Activated CD8-positive, alpha-beta memory T cell treated with anti-CD3 and anti-CD28 coated beads, Interleukin-2, amount 10 ng/mL, durations not matched to agents 7 days and 5 days (primary cell): Measurements from ENCODE around the gene TFPI. TPM values are rescaled to one million over a fixed set of nuclear protein-coding genes. Genes with fewer than 3 reads are reported as not detected.
"Not testable (repeated sequence)": the region's sequence is repeated elsewhere in the genome, so short reads cannot be mapped to it uniquely, and the experiment has no call there.

Source experiments
- ATAC-seq: fragments of 150-1000 bp; cut with Tn5 transposase; one replicate; pipeline ENCODE4 v1.10.0; 2021; ENCODE audit warnings: moderate library complexity
- CTCF ChIA-PET: fragments of 350-600 bp; sonication (Branson Sonifier 250); formaldehyde crosslinking; loops from one replicate; lab custom pipeline; 2021; ENCODE audit warnings: antibody characterized with exemption; lab: Charles Lee
- DNase-seq: peaks from one replicate; pipeline ENCODE4 v3.0.0-alpha.2; 2020
- H3K27ac Mint-ChIP-seq: one replicate; pipeline ENCODE4 v1.8.0; 2021; ENCODE audit warnings: mild to moderate bottlenecking, mixed read lengths
- H3K27me3 Mint-ChIP-seq: one replicate; pipeline ENCODE4 v1.8.0; 2021; ENCODE audit warnings: mixed read lengths
- H3K36me3 Mint-ChIP-seq: one replicate; pipeline ENCODE4 v1.8.0; 2021; ENCODE audit warnings: mild to moderate bottlenecking, mixed read lengths
- H3K4me1 Mint-ChIP-seq: one replicate; pipeline ENCODE4 v1.8.0; 2021; ENCODE audit warnings: mixed read lengths
- H3K4me3 Mint-ChIP-seq: one replicate; pipeline ENCODE4 v1.8.0; 2021; ENCODE audit warnings: mild to moderate bottlenecking, moderate library complexity, mixed read lengths
- H3K9me3 Mint-ChIP-seq: one replicate; pipeline ENCODE4 v1.8.0; 2022; ENCODE audit warnings: low read depth, mixed read lengths
- total RNA-seq, 2 experiments: library from RNA; stranded (reverse); gene quantifications; one replicate each; pipeline ENCODE4 v1.2.3, GENCODE V29; 2021

The TFPI gene
- total RNA-seq, 2 experiments from 2014 or later, result not detected

DNA sequence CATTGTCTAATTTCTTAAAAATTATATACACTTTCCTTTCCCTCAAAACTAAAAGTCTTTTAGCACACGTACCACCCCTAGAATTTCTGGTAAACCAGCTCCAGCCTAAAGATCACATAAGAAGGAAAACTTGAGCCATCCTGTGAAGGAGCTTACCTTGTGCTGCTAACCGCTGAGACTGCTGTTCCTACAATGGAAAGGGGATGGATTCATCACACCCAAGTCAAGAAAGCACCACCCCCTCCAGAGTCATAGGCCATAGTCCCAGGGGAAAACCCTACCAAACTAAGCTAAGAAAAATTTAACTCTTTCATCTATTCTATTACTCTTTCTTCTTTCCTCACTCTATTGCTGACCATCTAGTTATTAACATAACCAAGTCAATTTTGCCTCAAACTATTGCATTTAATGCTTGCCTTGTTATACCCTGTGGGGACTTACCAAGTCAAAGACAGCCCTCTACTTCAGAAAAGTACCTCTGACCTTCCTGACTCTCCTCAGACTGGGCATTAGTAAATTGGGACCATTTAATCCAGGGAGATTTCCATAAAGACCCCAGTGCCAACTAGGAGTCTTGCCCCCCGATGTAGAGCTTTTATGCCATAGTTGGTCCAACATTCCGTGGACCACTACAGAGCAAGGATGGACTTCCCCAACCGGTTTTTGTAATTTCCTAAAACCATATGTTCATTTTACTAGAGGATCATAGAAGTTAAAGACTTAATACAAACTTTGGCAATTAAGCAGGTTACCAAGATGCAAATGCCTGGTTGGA is 40.6 kb downstream of the TFPI start:
- H3K4me3 Mint-ChIP-seq, H3K27ac Mint-ChIP-seq, DNase-seq, H3K27me3 Mint-ChIP-seq, H3K4me1 Mint-ChIP-seq, ATAC-seq, H3K9me3 Mint-ChIP-seq, CTCF ChIA-PET, H3K36me3 Mint-ChIP-seq: not testable (repeated sequence)

DNA sequence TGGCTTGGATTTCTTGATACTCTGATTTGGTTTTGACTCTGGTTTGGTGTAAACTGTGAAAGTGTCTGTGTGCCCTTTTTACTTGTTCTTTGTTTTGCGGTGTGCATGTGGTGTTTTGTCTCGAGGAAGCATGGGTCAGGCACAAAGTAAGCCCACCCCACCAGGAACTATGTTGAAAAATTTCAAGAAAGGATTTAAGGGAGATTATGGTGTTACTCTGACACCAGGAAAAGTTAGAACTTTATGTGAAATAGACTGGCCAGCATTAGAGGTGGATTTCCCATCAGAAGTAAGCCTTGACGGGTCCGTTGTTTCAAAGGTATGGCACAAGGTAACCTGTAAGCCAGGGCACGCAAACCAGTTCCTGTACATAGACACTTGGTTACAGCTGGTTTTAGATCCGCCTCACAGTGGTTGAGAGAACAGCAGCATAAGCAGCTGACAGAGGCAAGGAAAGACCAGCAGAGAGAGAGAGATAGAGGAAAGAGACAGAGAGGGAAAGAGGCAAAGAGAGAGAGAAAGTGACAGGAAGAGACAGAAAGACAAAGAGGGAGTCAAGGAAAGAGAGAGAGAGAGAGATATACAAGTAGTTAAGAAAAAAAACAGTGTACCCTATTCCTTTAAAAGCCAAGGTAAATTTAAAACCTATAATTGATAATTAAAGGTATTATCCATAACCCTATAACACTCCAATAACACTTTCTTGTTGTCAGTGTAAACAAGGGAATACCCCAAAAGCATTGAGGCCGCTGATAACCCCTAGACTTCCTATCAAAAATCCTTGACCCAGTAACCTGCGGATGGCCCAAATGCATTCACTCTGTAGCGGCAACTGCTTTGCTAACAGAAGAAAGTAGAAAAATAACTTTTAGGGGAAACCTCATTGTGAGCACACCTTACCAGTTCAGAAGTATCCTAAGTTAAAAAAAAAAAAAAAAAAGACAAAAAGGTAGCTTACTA is 42.6 kb downstream of the TFPI start:
- Mint-ChIP-seq H3K27ac (no peak overlapping the region), H3K36me3 (no peaks in the 10 kb centered on the region), H3K27me3 (no peaks in the 10 kb centered on the region), H3K9me3 (peaks cover 2% of the 10 kb centered on the region), H3K4me1 (no peaks in the 10 kb centered on the region), H3K4me3 (no peak overlapping the region)
- DNase-seq (no peak), ATAC-seq (no peak)
- CTCF ChIA-PET, result interaction anchor here (1.0 kb wide), 1 partner anchor 8 kb away, joined by 3 read pairs; no protein-coding TSS in a partner anchor

DNA sequence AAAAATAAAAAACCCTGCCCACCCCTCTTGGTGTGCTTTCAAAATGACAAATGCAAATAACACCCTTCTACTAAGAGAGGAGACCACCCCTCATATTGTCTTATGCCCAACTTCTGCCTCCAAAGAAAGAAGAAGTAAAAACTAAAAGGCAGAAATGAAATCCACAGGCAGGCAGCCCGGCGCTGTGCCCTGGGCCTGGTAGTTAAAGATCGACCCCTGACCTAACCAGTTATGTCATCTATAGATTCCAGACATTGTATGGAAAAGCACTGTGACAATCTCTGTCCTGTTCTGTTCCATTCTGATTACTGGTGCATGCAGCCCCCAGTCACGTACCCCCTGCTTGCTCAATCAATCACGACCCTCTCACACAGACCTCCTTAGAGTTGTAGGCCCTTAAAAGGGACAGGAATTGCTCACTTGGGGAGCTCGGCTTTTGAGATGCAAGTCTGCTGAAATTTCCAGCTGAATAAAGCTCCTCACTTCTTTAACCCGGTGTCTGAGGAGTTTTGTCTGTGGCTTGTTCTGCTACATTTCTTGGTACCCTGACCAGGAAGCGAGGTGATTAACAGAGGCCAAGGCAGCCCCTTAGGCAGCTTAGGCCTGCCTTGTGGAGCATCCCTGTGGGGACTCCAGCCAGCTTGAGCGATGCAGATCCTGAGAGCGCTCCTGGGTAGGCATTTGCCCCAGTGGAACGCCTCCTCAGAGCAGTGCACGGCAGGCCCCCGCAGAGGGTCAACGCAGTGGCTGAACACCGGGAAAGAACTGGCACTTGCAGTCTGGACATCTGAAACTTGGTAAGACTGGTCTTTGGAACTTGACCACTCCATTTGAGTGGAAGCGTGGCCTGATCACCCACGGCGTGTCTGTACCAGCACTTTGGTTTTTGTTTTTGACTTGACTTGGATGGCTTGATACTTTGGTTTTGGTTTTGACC is 43.5 kb downstream of the TFPI start:
- CTCF ChIA-PET, DNase-seq, H3K4me3 Mint-ChIP-seq, ATAC-seq, H3K36me3 Mint-ChIP-seq, H3K4me1 Mint-ChIP-seq, H3K27ac Mint-ChIP-seq, H3K9me3 Mint-ChIP-seq, H3K27me3 Mint-ChIP-seq: not testable (repeated sequence)

DNA sequence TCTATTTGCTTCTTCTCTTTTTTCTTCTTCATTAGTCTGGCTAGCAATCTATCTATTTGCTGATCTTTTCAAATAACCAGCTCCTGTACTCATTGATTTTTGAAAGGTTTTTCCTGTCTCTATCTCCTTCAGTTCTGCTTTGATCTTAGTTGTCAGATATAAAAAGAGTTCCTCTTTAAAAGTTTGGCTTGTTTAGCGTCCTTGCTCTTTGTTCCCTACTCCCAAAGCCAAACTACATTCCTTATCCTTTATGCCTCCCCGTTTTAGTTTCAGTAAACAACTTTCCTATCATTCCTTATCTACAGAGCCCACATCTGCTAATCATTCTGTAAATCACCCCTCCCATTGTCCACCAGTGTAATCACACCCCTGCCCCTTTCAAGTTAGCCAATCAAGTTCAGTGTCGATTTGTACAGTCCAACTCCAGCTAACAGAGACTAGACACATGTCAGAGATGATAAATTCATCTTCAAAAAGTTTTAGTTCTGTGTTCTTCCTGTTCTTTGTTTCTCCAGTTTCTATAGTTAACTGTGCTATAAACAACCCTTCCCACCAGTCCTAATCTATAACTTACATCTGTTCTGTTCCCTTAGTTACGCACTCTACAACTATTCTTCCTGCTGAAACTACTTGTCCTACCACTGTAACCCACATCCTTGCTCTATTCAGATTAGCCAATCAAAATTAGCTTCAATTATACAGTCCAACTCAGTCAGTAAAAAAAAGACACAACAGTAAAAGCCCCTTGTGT is 44.4 kb downstream of the TFPI start:
- ATAC-seq, result no peak
- Mint-ChIP-seq H3K4me1 (no peaks in the 10 kb centered on the region), H3K27ac (no peak overlapping the region)

DNA sequence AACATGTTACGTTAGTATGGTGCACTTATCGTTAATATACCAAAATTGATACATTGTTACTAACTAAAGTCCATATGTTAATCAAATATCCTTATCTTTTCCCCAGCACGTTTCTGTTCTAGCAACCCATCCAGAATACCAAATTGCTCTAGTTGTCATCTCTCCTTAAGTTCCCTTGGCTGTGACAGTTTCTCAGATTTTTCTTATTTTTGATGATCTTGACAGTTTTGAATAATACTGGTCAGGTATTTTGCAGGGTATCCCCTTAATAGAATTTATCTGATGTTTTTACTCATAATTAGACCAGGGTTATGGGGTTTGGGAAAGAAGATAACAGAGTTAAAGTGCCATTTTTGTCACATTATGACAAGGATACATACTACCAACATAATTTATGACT is 47.8 kb downstream of the TFPI start:
- DNase-seq (no peak), ATAC-seq (no peak)
- no peaks in the 10 kb centered on the region for H3K36me3 Mint-ChIP-seq
- no peaks in the 10 kb centered on the region for H3K4me1 Mint-ChIP-seq
- H3K27ac Mint-ChIP-seq, result no peak overlapping the region
- H3K9me3 Mint-ChIP-seq, result no peaks in the 10 kb centered on the region
- CTCF ChIA-PET, result no interaction called here
- no peak overlapping the region for H3K4me3 Mint-ChIP-seq
- no peaks in the 10 kb centered on the region for H3K27me3 Mint-ChIP-seq

More for the DNA sequence above, 44.4 kb downstream of the TFPI start:
- Mint-ChIP-seq H3K4me3 (no peak overlapping the region), H3K27me3 (no peaks in the 10 kb centered on the region), H3K36me3 (no peaks in the 10 kb centered on the region), H3K9me3 (peaks cover 2% of the 10 kb centered on the region)
- CTCF ChIA-PET, result no interaction called here
- no peak for DNase-seq

DNA sequence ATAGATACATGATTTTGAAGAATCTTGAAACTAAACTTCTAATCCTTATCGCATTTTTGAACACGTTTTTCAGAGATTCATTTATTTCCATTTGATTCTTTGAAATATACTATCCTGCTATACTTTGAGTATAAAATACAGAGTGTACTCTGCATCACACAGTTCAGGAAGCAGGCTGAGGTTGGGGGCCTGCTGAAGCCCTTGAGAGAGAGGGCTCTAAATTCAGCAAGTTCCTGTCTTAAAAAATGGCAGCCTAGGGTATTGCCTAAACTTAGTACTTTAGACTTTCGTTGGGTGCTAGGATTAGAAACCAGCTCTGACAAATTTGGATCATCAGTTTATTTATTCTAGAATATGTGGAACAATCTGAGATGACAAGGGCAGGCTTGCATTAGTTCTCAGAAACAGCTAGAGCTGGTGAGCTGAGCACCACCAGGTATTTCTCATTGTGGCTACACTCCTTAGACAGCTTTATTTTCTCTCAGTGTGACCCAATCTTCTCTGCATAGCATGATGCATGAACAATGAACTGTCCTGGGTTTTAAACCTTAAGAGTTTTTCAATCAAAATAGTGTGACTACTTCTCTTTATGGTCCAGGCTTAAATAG is 49.1 kb downstream of the TFPI start:
- CTCF ChIA-PET, result no interaction called here
- no peaks in the 10 kb centered on the region for H3K9me3 Mint-ChIP-seq
- no peaks in the 10 kb centered on the region for H3K36me3 Mint-ChIP-seq
- H3K4me1 Mint-ChIP-seq, result no peaks in the 10 kb centered on the region
- no peak overlapping the region for H3K4me3 Mint-ChIP-seq
- no peaks in the 10 kb centered on the region for H3K27me3 Mint-ChIP-seq
- DNase-seq, result no peak
- no peak overlapping the region for H3K27ac Mint-ChIP-seq
- ATAC-seq, result no peak

DNA sequence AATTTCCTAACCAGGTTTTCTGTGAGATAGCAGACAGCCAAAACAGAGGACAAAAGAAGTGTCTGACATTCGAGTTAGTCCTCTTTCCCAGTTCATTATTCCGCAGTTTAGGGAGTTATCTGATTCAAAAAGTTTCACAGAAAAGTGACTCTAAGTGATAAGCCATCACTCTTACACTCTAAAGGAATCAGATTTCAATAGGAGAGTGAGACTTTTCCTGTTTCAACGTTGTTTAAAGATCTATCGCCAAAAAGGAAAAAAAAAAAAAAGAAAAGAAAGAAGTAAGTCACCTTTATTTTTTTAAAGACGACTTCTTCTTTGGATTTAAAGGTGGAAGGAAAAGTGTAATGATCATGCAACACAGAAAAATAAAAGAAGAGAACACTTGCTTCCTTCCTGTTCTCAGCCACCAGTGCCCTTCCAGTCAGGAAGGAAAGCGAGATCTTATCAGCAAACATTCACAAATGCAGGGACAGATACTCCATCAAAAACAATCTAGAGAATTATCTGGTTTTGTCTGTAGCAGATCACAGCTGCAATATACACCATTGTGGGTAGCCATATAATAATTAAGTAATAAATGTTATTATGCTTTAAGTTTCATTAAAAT is 49.8 kb downstream of the TFPI start:
- no peaks in the 10 kb centered on the region for H3K27me3 Mint-ChIP-seq
- no peaks in the 10 kb centered on the region for H3K36me3 Mint-ChIP-seq
- H3K4me3 Mint-ChIP-seq, result no peak overlapping the region
- ATAC-seq, result no peak
- no peak overlapping the region for H3K27ac Mint-ChIP-seq
- H3K4me1 Mint-ChIP-seq, result no peaks in the 10 kb centered on the region
- CTCF ChIA-PET, result no interaction called here
- H3K9me3 Mint-ChIP-seq, result no peaks in the 10 kb centered on the region
- no peak for DNase-seq

DNA sequence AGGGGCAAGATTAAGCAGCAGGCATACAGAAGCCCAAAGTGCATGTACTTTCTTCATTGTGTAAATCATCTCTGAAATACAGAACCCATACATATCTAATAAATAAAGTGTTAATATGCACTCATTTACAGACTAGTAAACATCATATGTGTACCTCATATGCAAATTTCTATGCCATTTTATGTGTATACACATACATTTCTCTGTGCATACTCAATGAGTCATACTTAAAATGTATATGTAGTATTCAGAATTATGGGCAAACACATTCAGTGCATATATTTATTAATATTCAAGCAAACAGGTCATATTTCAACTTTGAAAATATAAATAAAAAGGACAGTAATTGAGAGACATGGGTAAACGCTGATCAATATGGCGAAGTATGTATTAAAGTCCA is 50.5 kb downstream of the TFPI start:
- CTCF ChIA-PET, result interaction anchor here (0.7 kb wide), 1 partner anchor 8 kb away, joined by 3 read pairs; no protein-coding TSS in a partner anchor
- Mint-ChIP-seq H3K9me3 (no peaks in the 10 kb centered on the region), H3K4me3 (no peak overlapping the region), H3K36me3 (no peaks in the 10 kb centered on the region), H3K27ac (no peak overlapping the region), H3K4me1 (no peaks in the 10 kb centered on the region), H3K27me3 (no peaks in the 10 kb centered on the region)
- no peak for DNase-seq
- no peak for ATAC-seq

DNA sequence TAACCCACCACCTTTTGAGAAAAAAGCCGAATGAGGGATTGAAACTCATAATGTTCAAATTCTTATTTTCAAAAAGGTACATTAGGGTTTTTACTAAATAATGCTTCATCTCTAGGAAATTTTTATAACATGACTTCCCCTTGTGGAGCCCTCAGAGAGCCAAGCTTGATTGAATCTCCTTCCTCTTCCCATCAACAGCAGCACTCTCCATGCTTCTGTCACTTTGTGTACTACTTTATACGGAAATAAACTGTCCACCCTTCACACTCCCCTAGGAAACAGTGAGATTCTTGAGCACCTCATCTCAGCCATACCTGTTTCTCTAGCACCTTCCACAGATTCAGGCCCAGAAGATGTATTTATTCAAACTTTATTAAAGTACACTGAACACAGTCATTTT is 51.8 kb downstream of the TFPI start:
- ATAC-seq, result no peak
- H3K36me3 Mint-ChIP-seq, result no peaks in the 10 kb centered on the region
- CTCF ChIA-PET, result no interaction called here
- no peak overlapping the region for H3K4me3 Mint-ChIP-seq
- no peaks in the 10 kb centered on the region for H3K27me3 Mint-ChIP-seq
- no peak overlapping the region for H3K27ac Mint-ChIP-seq
- DNase-seq, result no peak
- no peaks in the 10 kb centered on the region for H3K4me1 Mint-ChIP-seq
- H3K9me3 Mint-ChIP-seq, result no peaks in the 10 kb centered on the region

DNA sequence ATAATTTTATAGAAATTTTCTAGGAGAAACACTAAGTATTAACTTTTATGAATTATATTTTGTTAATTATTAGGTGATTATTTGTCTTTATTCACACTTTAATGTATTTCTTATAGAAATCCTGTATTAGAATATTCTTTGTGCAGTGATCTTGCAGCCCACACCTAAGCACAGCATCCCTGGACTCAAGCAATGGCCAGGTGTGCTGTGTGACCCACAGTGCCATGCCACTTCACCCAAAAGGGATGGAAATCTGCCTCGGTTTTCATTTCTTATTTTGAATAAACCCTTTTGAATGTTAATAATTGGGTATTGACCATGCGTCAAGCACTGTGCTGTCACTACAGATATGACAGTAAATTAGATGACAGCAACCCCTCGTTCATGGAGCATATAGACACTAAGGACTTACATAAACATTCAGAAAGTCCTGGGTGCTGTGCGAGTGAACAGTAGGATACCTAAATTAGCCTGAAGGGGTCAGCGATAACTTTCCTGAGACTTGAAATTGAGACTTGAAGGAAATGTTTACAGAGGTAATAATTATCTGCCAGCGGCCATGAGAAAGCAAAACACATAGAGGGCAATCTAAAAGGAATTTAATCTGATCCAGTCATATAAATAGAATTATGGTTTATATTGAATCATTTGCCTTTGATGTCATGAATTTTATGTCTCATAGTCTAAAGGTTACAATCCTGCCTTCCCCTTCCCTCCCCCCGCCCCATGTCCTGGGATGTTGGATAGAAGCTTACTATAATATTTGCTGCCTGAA is 53.5 kb downstream of the TFPI start:
- ATAC-seq (no peak), DNase-seq (no peak)
- Mint-ChIP-seq H3K27ac (no peak overlapping the region), H3K4me1 (no peaks in the 10 kb centered on the region), H3K27me3 (no peaks in the 10 kb centered on the region), H3K36me3 (no peaks in the 10 kb centered on the region), H3K9me3 (no peaks in the 10 kb centered on the region), H3K4me3 (no peak overlapping the region)
- CTCF ChIA-PET, result interaction anchor here (1.1 to 1.6 kb wide), 5 partner anchors 25 to 342 kb away, joined by 3 to 18 read pairs (median 5); no protein-coding TSS in a partner anchor

DNA sequence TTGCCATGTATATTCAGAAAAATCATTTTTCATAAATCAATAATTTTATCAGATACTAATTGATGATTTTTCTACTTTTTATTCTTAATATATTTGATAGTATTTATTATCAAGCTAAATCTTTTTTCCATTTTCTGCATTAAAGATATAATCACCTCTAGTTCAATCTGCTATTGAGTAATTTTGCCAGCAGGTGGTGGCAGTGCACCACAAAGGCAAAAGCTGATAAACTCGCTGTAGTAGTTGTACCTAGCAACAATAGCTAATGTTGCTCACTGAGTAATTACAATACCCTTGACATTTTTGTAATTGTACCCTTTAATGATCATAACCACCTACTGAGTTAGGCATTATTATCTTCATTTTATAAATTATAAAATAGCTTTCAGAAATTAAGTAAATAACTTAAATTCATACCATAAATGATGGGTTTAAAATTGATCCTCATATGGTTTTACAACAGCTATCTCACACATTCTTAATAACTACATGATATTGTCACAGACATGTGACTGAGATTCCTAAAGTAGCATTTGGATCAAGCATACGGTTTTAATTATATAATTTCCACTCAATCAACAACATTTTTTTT is 54.2 kb downstream of the TFPI start:
- H3K27me3 Mint-ChIP-seq, result no peaks in the 10 kb centered on the region
- no peak overlapping the region for H3K4me3 Mint-ChIP-seq
- H3K4me1 Mint-ChIP-seq, result no peaks in the 10 kb centered on the region
- peak; percentile 54 for DNase-seq
- H3K9me3 Mint-ChIP-seq, result no peaks in the 10 kb centered on the region
- no peak for ATAC-seq
- no peak overlapping the region for H3K27ac Mint-ChIP-seq
- no peaks in the 10 kb centered on the region for H3K36me3 Mint-ChIP-seq
- CTCF ChIA-PET, result interaction anchor here (0.9 to 1.6 kb wide), 8 partner anchors 24 to 345 kb away, joined by 3 to 18 read pairs (median 4); no protein-coding TSS in a partner anchor
